WTC11 (cell line): ENCODE measurements around the gene GALNT5.

Source experiments
- E2F1 ChIP-seq: sonication (generic); formaldehyde crosslinking; IDR thresholded peaks from 2 replicates; pipeline ENCODE4 v1.8.0; 2022; ENCODE audit warnings: mild to moderate bottlenecking, missing genetic modification reagents
- ETV6 ChIP-seq: sonication (generic); formaldehyde crosslinking; IDR thresholded peaks from 2 replicates; pipeline ENCODE4 v1.8.1; 2022; ENCODE audit warnings: mild to moderate bottlenecking, missing genetic modification reagents
- FOXJ3 ChIP-seq: sonication (generic); formaldehyde crosslinking; IDR thresholded peaks from 2 replicates; pipeline ENCODE4 v1.9.0; 2021; ENCODE audit warnings: missing genetic modification reagents, mild to moderate bottlenecking, borderline replicate concordance
- JUN ChIP-seq: sonication (generic); formaldehyde crosslinking; IDR thresholded peaks from 2 replicates; pipeline ENCODE4 v1.8.0; 2023; ENCODE audit warnings: mild to moderate bottlenecking, missing genetic modification reagents
- NFE2L1 ChIP-seq: sonication (generic); formaldehyde crosslinking; IDR thresholded peaks from 2 replicates; pipeline ENCODE4 v1.8.1; 2023; ENCODE audit warnings: missing genetic modification reagents
- SP1 ChIP-seq: sonication (generic); formaldehyde crosslinking; conservative IDR thresholded peaks from 2 replicates; pipeline ENCODE4 v1.8.1; 2022; ENCODE audit warnings: missing genetic modification reagents
- TEAD4 ChIP-seq: sonication (generic); formaldehyde crosslinking; IDR thresholded peaks from 2 replicates; pipeline ENCODE4 v1.8.0; 2022; ENCODE audit warnings: mild to moderate bottlenecking, missing genetic modification reagents
- ZNF512 ChIP-seq: sonication (generic); formaldehyde crosslinking; IDR thresholded peaks from 2 replicates; pipeline ENCODE4 v1.8.1; 2022; ENCODE audit warnings: missing genetic modification reagents, borderline replicate concordance
- TF ChIP-seq, protein P1 (sequence below): sonication (generic); formaldehyde crosslinking; IDR thresholded peaks from 2 replicates; pipeline ENCODE4 v1.8.1; 2022; ENCODE audit warnings: low read depth, missing genetic modification reagents, borderline replicate concordance
- TF ChIP-seq, protein P2 (sequence below): sonication (generic); formaldehyde crosslinking; IDR thresholded peaks from 2 replicates; pipeline ENCODE4 v1.8.1; 2023; ENCODE audit warnings: mild to moderate bottlenecking, moderate library complexity, missing genetic modification reagents
- TF ChIP-seq, protein P3 (sequence below): fragments of 200-600 bp; IDR thresholded peaks from 2 replicates; pipeline ENCODE4 v1.8.0; 2022; ENCODE audit warnings: antibody characterized with exemption
- TF ChIP-seq, protein P4 (sequence below): sonication (generic); formaldehyde crosslinking; conservative IDR thresholded peaks from 2 replicates; pipeline ENCODE4 v1.8.1; 2022; ENCODE audit warnings: mild to moderate bottlenecking, missing genetic modification reagents
- TF ChIP-seq, protein P5 (sequence below): fragments of 250-450 bp; sonication (Bioruptor Pico); conservative IDR thresholded peaks from 2 replicates; pipeline ENCODE4 v1.9.0; 2021; ENCODE audit warnings: mild to moderate bottlenecking
- TF ChIP-seq, protein P6 (sequence below): sonication (generic); formaldehyde crosslinking; IDR thresholded peaks from 2 replicates; pipeline ENCODE4 v1.8.0; 2022; ENCODE audit warnings: mild to moderate bottlenecking, missing genetic modification reagents

GRCh38 chr2:157271590-157272203 lies 14.2 kb downstream of the GALNT5 start:
- no peak for TF ChIP-seq ETV6
- TF ChIP-seq, protein P1, sequence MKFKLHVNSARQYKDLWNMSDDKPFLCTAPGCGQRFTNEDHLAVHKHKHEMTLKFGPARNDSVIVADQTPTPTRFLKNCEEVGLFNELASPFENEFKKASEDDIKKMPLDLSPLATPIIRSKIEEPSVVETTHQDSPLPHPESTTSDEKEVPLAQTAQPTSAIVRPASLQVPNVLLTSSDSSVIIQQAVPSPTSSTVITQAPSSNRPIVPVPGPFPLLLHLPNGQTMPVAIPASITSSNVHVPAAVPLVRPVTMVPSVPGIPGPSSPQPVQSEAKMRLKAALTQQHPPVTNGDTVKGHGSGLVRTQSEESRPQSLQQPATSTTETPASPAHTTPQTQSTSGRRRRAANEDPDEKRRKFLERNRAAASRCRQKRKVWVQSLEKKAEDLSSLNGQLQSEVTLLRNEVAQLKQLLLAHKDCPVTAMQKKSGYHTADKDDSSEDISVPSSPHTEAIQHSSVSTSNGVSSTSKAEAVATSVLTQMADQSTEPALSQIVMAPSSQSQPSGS: no peak
- TF ChIP-seq NFE2L1 (CRISPR knock-in tag): no peak
- TF ChIP-seq, protein P2, sequence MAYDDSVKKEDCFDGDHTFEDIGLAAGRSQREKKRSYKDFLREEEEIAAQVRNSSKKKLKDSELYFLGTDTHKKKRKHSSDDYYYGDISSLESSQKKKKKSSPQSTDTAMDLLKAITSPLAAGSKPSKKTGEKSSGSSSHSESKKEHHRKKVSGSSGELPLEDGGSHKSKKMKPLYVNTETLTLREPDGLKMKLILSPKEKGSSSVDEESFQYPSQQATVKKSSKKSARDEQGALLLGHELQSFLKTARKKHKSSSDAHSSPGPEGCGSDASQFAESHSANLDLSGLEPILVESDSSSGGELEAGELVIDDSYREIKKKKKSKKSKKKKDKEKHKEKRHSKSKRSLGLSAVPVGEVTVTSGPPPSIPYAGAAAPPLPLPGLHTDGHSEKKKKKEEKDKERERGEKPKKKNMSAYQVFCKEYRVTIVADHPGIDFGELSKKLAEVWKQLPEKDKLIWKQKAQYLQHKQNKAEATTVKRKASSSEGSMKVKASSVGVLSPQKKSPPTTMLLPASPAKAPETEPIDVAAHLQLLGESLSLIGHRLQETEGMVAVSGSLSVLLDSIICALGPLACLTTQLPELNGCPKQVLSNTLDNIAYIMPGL (CRISPR knock-in tag): no peak
- TF ChIP-seq, protein P3, sequence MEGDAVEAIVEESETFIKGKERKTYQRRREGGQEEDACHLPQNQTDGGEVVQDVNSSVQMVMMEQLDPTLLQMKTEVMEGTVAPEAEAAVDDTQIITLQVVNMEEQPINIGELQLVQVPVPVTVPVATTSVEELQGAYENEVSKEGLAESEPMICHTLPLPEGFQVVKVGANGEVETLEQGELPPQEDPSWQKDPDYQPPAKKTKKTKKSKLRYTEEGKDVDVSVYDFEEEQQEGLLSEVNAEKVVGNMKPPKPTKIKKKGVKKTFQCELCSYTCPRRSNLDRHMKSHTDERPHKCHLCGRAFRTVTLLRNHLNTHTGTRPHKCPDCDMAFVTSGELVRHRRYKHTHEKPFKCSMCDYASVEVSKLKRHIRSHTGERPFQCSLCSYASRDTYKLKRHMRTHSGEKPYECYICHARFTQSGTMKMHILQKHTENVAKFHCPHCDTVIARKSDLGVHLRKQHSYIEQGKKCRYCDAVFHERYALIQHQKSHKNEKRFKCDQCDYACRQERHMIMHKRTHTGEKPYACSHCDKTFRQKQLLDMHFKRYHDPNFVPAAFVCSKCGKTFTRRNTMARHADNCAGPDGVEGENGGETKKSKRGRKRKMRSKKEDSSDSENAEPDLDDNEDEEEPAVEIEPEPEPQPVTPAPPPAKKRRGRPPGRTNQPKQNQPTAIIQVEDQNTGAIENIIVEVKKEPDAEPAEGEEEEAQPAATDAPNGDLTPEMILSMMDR: no peak
- TF ChIP-seq ZNF512 (CRISPR knock-in tag): no peak
- no peak for TF ChIP-seq SP1
- TF ChIP-seq E2F1 (CRISPR knock-in tag): no peak
- TF ChIP-seq, protein P4, sequence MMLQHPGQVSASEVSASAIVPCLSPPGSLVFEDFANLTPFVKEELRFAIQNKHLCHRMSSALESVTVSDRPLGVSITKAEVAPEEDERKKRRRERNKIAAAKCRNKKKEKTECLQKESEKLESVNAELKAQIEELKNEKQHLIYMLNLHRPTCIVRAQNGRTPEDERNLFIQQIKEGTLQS (CRISPR knock-in tag): no peak
- TF ChIP-seq, protein P5, sequence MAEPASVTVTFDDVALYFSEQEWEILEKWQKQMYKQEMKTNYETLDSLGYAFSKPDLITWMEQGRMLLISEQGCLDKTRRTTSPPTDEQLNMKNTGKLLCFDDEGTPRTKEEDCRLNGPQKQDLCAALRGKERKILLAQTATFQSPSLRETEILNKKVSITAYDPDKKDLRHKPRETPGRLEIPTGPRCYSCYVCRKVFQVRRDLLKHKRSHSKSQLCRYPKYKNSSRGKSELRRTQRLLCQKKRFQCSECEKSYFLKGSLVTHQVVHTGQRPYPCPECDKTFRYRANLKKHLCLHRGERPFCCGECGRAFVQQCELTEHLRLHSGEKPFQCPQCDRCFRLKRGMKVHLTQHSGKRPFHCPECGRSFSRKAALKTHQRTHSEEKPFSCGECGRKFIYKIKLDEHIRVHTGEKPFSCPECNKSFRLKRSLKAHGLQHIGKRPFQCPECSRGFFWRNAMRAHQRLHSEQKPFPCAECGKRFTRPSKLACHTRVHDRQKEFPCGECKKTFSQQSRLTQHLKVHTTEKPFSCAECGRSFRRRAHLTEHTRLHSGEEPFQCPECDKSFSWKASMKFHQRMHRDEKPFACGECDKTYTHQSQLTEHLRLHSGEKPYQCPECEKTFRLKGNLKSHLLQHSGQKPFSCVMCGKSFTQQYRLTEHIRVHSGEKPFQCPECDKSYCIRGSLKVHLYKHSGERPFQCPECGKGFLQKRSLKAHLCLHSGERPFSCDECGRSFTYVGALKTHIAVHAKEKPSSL: no peak
- no peak for TF ChIP-seq FOXJ3 (CRISPR knock-in tag)
- TF ChIP-seq JUN (CRISPR knock-in tag): no peak
- no peak for TF ChIP-seq TEAD4 (CRISPR knock-in tag)
- TF ChIP-seq, protein P6, sequence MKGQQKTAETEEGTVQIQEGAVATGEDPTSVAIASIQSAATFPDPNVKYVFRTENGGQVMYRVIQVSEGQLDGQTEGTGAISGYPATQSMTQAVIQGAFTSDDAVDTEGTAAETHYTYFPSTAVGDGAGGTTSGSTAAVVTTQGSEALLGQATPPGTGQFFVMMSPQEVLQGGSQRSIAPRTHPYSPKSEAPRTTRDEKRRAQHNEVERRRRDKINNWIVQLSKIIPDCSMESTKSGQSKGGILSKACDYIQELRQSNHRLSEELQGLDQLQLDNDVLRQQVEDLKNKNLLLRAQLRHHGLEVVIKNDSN (CRISPR knock-in tag): no peak
